ENCODE results near the gene LBH. TPM values are rescaled to one million over a fixed set of nuclear protein-coding genes. Genes with fewer than 3 reads are reported as not detected.

LBH gene
- polyA plus RNA-seq, 1 of the 3 experiments (the other 2 are of a cell fraction): 22.8 TPM

DNA sequence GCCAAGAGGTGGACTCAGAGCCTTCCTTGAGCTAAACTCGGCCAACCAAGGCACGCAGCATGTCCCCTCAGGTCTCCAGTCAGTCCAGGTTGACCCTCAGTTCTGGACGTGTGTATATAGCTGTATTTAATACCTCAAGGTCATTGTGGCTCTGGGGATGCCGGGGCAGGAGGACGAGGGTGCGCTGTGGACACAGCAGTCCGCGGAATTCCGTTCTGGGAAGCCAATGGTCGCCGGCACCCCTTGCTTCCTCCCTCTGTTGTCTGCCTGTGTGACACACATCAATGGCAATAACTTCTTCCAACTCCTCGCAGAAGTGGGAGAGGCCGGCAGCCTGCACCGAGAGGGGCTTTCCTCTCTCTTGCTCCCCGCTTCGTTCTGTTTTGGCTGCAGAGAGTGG is 27.7 kb downstream of the LBH start:
- WGBS (ENCODE audit: low lambda C conversion rate): 84% methylated on average over 16 of the region's 16 CpGs

DNA sequence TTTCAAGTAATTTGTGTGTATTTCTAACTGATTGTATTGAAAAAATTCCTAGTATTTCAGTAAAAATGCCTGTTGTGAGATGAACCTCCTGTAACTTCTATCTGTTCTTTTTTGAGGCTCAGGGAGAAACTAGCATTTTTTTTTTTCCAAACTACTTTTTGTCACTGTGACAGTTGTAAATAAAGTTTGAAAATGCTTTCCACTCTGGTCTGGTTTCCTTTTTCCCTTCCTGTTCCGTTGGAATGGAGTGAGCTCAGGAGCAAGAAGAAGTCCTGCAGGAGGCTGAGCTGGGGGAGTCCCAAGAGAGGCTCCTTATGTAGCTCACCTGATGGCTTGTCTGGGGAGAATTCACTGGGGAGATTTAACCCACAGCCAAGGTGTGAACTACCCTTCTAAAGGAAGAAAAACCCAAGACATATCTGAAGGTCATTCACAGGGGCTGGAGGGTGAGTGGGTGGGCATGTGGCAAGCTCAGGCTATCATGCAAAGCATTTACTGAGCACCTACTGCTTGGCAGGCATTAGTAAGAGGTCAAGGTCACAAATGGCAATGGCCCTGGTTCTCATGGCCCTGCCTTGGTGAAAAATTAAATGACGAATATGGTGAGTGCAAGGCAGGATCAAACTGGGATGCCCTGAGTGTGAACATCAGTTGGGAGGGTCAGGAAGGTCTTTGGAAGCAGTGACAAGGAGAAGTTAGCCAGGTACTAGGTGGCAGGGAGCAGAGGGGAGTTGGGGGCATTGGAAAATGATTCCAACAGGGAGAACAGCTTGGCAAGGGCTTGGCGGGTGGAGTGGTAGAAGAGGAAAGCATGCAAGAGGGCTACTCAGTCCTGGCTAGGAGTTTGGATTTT is 28.7 kb downstream of the LBH start:
- POLR2A ChIA-PET: no interaction called here
- Histone ChIP-seq H3K9ac (no peak overlapping the region), H3K27ac (ENCODE audit: low read depth in 2 of 2, low read length in 1 of 2) (no peak overlapping the region), H3K36me3 (replicated peaks in 1 of 2; ENCODE audit: control insufficient read depth in 1 of 2, insufficient read depth in 2 of 2, low read length in 1 of 2) (peaks cover 7 to 13% of the 10 kb centered on the region in 2 experiments), H2AFZ (ENCODE audit: low read depth) (no peak overlapping the region), H3K9me2 (no peaks in the 10 kb centered on the region), H3K4me3 (ENCODE audit: low read depth in 2 of 2, low read length in 1 of 2) (no peak overlapping the region), H3K9me3 (no peaks in the 10 kb centered on the region), H3K79me2 (ENCODE audit: insufficient read depth) (peaks cover 3% of the 10 kb centered on the region; the same call in 1 of the 2 replicates), H3F3A (replicated peaks; ENCODE audit: insufficient read depth) (no peaks in the 10 kb centered on the region), H3K4me2 (no peak overlapping the region), H3K4me1 (ENCODE audit: control insufficient read depth in 1 of 2, insufficient read depth in 2 of 2, low read depth in 1 of 2, low read length in 1 of 2) (peaks cover 0 to 5% of the 10 kb centered on the region in 2 experiments; a peak in 1 of 4 replicates), H3K27me3 (ENCODE audit: insufficient read depth) (no peaks in the 10 kb centered on the region), H4K20me1 (ENCODE audit: insufficient read depth) (no peaks in the 10 kb centered on the region)
- WGBS (ENCODE audit: low lambda C conversion rate): 70% methylated on average over 3 of the region's 3 CpGs
- CTCF ChIA-PET: interaction anchor here (0.8 to 14.2 kb wide), 2 partner anchors 21 to 453 kb away, joined by 3 to 97 read pairs; no protein-coding TSS in a partner anchor
- no peak for DNase-seq
- no peak for TF ChIP-seq GATA2 (CRISPR knock-in tag; IDR thresholded peaks at IDR 0.05)
- TF ChIP-seq, protein P1, sequence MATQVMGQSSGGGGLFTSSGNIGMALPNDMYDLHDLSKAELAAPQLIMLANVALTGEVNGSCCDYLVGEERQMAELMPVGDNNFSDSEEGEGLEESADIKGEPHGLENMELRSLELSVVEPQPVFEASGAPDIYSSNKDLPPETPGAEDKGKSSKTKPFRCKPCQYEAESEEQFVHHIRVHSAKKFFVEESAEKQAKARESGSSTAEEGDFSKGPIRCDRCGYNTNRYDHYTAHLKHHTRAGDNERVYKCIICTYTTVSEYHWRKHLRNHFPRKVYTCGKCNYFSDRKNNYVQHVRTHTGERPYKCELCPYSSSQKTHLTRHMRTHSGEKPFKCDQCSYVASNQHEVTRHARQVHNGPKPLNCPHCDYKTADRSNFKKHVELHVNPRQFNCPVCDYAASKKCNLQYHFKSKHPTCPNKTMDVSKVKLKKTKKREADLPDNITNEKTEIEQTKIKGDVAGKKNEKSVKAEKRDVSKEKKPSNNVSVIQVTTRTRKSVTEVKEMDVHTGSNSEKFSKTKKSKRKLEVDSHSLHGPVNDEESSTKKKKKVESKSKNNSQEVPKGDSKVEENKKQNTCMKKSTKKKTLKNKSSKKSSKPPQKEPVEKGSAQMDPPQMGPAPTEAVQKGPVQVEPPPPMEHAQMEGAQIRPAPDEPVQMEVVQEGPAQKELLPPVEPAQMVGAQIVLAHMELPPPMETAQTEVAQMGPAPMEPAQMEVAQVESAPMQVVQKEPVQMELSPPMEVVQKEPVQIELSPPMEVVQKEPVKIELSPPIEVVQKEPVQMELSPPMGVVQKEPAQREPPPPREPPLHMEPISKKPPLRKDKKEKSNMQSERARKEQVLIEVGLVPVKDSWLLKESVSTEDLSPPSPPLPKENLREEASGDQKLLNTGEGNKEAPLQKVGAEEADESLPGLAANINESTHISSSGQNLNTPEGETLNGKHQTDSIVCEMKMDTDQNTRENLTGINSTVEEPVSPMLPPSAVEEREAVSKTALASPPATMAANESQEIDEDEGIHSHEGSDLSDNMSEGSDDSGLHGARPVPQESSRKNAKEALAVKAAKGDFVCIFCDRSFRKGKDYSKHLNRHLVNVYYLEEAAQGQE (IDR thresholded peaks at IDR 0.05; ENCODE audit: low read depth, low read length): no peak

More for the DNA sequence above, 27.7 kb downstream of the LBH start:
- H3K9ac ChIP-seq: no peak overlapping the region
- H3K4me3 ChIP-seq (ENCODE audit: low read depth in 2 of 2, low read length in 1 of 2): no peak overlapping the region
- DNase-seq: no peak
- H3K79me2 ChIP-seq (ENCODE audit: insufficient read depth): peaks cover 9% of the 10 kb centered on the region; the same call in 1 of the 2 replicates
- no peak overlapping the region for H3K27ac ChIP-seq (ENCODE audit: low read depth in 2 of 2, low read length in 1 of 2)
- H3F3A ChIP-seq (replicated peaks; ENCODE audit: insufficient read depth): no peaks in the 10 kb centered on the region
- no peaks in the 10 kb centered on the region for H3K9me2 ChIP-seq
- H2AFZ ChIP-seq (ENCODE audit: low read depth): no peak overlapping the region
- POLR2A ChIA-PET: no interaction called here
- no peaks in the 10 kb centered on the region for H3K27me3 ChIP-seq (ENCODE audit: insufficient read depth)
- no peaks in the 10 kb centered on the region for H4K20me1 ChIP-seq (ENCODE audit: insufficient read depth)
- CTCF ChIA-PET: interaction anchor here (14.2 kb wide), 1 partner anchor 20 kb away, joined by 97 read pairs; no protein-coding TSS in a partner anchor
- peaks cover 7 to 13% of the 10 kb centered on the region in 2 experiments for H3K36me3 ChIP-seq (replicated peaks in 1 of 2; ENCODE audit: control insufficient read depth in 1 of 2, insufficient read depth in 2 of 2, low read length in 1 of 2)
- no peak overlapping the region for H3K4me2 ChIP-seq
- TF ChIP-seq EZH2phosphoT487 (IDR thresholded peaks at IDR 0.05; ENCODE audit: borderline replicate concordance, low read depth) (no peak), MEF2A (IDR thresholded peaks at IDR 0.05; ENCODE audit: borderline replicate concordance, low read depth) (no peak), FOXJ3 (CRISPR knock-in tag; IDR thresholded peaks at IDR 0.05) (no peak), NRF1 (IDR thresholded peaks at IDR 0.05; ENCODE audit: low read depth, low read length) (no peak), GATA2 (CRISPR knock-in tag; IDR thresholded peaks at IDR 0.05) (no peak)
- TF ChIP-seq, protein P2, sequence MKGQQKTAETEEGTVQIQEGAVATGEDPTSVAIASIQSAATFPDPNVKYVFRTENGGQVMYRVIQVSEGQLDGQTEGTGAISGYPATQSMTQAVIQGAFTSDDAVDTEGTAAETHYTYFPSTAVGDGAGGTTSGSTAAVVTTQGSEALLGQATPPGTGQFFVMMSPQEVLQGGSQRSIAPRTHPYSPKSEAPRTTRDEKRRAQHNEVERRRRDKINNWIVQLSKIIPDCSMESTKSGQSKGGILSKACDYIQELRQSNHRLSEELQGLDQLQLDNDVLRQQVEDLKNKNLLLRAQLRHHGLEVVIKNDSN (IDR thresholded peaks at IDR 0.05; ENCODE audit: borderline replicate concordance, low read depth): no peak
- peaks cover 0 to 5% of the 10 kb centered on the region in 2 experiments; a peak in 1 of 4 replicates for H3K4me1 ChIP-seq (ENCODE audit: control insufficient read depth in 1 of 2, insufficient read depth in 2 of 2, low read depth in 1 of 2, low read length in 1 of 2)
- no peaks in the 10 kb centered on the region for H3K9me3 ChIP-seq

Data from SK-N-SH (cell line).